HUES64 (cell line): ENCODE results near the gene TMEM184B.

Experiments used
- H3K27ac ChIP-seq: 2 replicates; pipeline ENCODE4 v1.7.0; 2013; ENCODE audit warnings: low read depth, low read length, inconsistent platforms
- H3K27me3 ChIP-seq: 2 replicates; pipeline ENCODE4 v1.6.1; 2013; ENCODE audit warnings: mild to moderate bottlenecking, low read length; ENCODE audit not compliant: insufficient read depth
- H3K36me3 ChIP-seq: 2 replicates; pipeline ENCODE4 v1.6.1; 2013; ENCODE audit warnings: mild to moderate bottlenecking, low read length; ENCODE audit not compliant: insufficient read depth
- H3K4me1 ChIP-seq: 2 replicates; pipeline ENCODE4 v1.6.1; 2013; ENCODE audit warnings: mild to moderate bottlenecking, low read length, moderate library complexity; ENCODE audit not compliant: insufficient read depth
- H3K4me3 ChIP-seq: 2 replicates; pipeline ENCODE4 v1.5.1; 2013; ENCODE audit warnings: mild to moderate bottlenecking, low read length, moderate library complexity
- H3K9ac ChIP-seq: 2 replicates; pipeline ENCODE4 v1.6.1; 2013; ENCODE audit warnings: mild to moderate bottlenecking, low read depth, low read length
- H3K9me3 ChIP-seq: 2 replicates; pipeline ENCODE4 v1.6.1; 2013; ENCODE audit warnings: low read depth, low read length; ENCODE audit not compliant: insufficient read depth
- WGBS: fragments of 150-250, 120-280 bp; methylation state at CpG from one replicate; pipeline ENCODE4 v1.1.7; 2013; ENCODE audit warnings: missing lambda C conversion rate; 5-methylcytosine and 5-hydroxymethylcytosine counted together

TMEM184B gene

DNA sequence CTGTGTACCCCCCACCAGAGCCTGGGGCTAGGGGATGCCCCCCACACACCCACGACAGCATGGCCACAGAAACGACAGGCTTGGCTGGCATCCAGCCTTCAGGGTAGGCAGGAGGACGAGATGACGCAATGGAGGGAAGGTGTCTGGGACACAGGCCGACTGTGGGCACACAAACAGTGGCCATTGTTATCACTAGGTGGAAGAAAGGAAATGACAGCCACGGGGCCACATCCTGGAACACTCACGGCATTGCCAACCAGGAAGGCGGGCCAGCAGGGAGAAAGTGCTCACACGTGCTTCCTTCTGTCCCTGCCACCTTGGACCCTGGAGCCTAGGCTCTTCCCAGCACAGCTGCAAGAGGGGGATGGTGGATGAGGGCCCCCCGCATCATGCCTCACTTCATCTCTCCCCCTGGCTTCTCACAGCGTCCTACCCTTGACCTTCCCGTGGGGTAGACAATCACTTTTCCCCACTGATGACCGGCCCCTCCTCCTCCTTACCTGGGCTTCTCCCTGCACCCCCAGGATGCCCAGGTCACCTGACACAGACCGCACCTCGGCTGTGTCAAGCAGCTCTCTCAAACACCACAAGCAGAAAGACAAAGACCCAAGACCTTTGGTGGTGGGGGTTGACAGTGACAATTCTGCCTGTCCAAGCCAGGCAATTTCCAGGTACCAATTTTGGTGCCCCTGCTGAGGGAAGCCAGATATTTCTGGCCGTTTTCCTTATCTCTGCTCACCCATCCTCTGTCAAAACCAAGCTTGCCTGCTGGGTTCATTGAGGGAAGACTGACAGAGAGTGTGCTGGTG is 99.8 kb downstream of the TMEM184B start:
- 86% methylated on average over 16 of the region's 16 CpGs for WGBS
- peaks cover 5% of the 10 kb centered on the region; the same call in 1 of the 2 replicates for H3K4me1 ChIP-seq
- H3K36me3 ChIP-seq = no peaks in the 10 kb centered on the region
- no peak overlapping the region for H3K27ac ChIP-seq
- H3K27me3 ChIP-seq = no peaks in the 10 kb centered on the region
- H3K9ac ChIP-seq = no peak overlapping the region; the same call in 1 of the 2 replicates
- no peaks in the 10 kb centered on the region for H3K9me3 ChIP-seq
- H3K4me3 ChIP-seq = no peak overlapping the region

DNA sequence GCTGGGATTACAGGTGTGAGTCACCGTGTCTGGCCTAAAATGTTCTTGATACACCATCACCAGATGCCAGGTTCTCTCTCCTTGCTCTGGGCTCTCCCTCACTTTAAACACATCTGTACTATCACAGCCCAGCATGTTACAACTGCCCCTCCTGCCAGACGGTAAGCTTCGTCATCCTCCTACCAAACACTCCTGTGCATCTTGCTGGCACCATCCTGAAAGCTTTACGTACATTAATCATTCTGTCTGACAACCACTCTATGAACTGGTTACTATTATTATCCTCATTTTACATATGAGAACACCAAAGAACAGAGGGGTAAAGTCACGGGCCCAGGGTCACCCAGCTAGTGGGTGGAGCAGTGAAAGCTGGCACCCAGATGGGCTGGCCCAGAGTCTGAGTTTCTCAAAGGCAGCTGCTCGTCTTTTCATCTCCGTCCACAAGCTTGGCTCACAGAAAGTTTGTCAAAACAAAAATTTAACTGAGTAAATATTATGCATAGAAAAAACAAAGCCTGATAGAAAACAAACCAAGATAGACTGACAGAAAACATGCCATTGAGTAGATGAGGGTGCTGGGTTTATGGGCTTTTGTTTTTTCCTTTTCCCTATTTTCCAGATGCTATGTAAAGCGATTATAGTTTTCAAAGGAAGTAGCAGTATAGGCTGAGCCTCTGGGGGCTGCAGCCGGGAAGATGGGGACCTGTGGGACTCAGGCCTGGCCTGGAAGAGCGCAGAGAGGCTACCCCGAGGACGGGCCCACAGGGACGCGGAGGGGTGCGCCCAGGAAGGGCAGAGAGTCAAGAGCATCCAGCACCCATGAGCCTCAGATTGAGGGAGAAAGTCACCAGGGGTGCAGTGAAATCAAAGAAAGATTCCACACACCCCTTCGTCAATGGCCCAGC is 100.6 kb downstream of the TMEM184B start:
- Histone ChIP-seq H3K27ac (no peak overlapping the region), H3K27me3 (no peaks in the 10 kb centered on the region), H3K36me3 (0 out of 2 replicates have a peak, but pooled peaks cover 2% of the 10 kb centered on the region), H3K4me1 (no peaks in the 10 kb centered on the region), H3K9me3 (no peaks in the 10 kb centered on the region), H3K9ac (no peak overlapping the region), H3K4me3 (no peak overlapping the region)
- WGBS = 90% methylated on average over 15 of the region's 16 CpGs

DNA sequence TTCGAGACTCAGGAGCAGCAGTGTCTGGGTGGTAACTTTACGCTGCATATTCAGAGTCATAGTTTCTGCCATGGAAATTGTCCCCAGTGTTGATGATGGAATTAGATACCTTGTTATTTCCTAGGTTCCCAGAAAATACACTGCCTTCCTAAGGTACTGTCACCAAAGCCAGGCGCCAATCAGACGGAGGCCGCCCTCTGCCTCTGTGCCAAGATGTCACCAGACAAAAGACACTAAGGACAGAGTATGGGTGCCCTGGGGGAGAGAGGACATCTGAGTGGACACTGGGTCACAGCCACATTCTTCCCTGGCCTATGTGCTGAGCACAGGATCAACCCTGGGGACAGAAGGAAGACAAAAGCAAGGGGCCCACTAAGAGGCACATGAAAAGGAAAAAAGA is 102.3 kb downstream of the TMEM184B start:
- H3K4me1 ChIP-seq = no peaks in the 10 kb centered on the region

More for the DNA sequence above, 102.3 kb downstream of the TMEM184B start:
- no peaks in the 10 kb centered on the region for H3K27me3 ChIP-seq
- WGBS = 96% methylated on average over 5 of the region's 5 CpGs
- no peak overlapping the region for H3K4me3 ChIP-seq
- H3K27ac ChIP-seq = no peak overlapping the region
- H3K36me3 ChIP-seq = 0 out of 2 replicates have a peak, but pooled peaks cover 3% of the 10 kb centered on the region
- H3K9ac ChIP-seq = no peak overlapping the region
- H3K9me3 ChIP-seq = no peaks in the 10 kb centered on the region
